Measurements from ENCODE around the gene TNFRSF25.
A peak's percentile ranks its signal among the peaks of the same experiment; 100 is the strongest.
"Not testable (repeated sequence)": the region's sequence is repeated elsewhere in the genome, so short reads cannot be mapped to it uniquely, and the experiment has no call there.

The TNFRSF25 gene

DNA sequence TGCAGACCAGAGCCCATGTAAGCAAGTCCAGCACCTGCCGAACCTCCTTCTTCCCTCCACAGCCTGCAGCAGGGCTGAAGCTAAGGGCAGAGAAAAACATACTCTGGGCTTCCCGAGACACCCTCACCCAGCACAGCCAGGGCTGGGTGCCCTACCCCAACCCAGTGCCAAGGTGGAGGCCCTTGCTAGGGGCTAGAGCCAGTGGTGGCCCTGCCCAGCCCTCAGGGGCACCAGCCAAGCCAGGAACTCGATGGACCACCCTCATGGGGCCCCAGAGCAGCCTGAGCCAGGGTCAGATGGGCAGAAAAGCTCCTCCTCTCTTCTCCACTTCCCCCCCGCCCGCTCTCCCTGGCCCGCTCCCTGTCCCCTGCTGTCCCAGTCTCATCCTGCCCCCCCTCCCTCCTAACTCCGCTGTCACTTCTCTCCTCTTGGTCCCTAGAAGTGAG lies 15.9 kb downstream of the TNFRSF25 start:
- DNase-seq: no peak

DNA sequence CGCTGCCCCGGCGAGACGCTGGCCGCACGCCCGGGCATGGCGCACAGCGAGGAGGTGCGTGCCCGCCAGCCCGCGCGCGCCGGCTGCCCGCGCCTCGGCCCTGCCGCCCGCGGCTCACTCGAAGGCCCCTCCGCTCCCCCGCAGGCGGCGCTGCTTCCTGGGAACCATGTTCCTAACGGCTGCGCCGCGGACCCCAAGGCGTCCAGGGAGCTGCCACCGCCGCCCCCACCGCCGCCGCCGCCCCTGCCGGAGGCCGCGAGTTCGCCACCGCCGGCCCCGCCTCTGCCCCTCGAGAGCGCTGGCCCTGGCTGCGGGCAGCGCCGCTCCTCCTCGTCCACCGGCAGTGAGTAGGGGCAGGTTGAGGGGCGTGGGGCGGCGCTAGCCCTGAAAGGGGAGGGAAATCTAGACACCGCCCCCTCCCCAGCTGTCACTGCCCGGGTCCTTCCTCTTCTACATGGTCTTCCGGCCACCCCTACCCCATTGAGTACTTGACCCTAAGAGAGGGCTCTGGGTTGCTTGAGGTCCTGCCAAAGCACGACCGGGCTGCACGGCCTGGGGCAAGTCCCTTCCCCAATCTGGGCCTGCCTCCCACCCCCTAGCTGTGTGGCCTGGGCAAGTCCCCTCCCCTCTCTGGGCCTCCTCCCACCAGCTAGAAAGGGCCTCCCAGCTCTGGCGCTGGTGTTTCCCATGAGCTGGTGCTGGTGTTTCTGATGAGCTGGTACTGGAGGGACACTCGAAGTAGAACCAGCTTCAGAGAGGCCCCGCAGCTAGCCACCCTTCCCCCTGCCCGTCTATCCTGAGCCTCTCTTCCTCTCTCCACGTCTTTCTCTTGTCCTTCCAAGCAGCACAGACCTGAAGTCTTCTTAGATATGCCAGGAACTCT lies 17.0 kb downstream of the TNFRSF25 start:
- no peak for DNase-seq

DNA sequence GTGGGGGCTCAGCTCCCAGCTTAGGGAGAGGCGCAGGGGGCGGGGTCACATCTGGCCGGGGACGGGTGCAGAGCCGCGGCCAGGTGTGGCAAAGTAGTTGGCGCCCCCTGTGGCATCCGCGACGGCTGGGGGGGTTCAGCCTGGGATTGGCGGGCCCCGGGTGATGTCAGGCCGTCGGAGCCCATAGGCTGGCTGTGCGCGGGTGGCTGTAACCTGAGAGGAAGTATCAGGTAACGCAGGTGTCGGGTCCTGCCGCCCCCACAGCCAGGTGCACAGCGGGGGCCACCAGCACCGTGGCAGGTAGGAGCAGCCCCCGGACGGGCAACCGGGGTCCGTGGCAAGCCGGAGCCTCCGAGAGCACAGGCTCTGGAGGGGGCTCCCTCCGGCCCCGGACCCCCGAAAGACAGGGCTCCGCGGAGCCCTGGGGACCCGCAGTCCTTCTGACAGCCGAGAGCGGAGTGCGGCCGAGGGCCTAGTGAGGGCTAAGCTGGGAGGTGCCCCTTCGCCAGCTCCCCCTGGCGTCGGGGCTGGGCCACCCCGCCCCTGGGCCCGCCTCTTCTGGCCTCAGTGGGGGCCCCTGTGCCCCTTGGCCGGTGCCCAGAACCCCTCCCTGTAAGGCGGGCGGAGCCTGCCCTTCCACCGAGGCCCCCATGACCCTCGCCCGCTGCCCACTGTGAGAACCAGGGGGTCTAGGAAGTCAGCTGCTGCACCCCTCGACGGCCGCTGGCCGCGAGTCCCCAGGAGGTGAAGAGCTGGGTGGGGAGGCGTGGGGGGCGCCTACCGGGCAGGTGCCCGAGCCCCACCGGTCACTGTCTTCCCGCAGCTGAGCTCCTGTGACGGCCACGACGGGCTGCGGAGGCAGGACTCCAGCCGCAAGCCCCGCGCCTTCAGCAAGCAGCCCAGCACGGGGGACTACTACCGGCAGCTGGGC lies 17.9 kb downstream of the TNFRSF25 start:
- no peak for DNase-seq

DNA sequence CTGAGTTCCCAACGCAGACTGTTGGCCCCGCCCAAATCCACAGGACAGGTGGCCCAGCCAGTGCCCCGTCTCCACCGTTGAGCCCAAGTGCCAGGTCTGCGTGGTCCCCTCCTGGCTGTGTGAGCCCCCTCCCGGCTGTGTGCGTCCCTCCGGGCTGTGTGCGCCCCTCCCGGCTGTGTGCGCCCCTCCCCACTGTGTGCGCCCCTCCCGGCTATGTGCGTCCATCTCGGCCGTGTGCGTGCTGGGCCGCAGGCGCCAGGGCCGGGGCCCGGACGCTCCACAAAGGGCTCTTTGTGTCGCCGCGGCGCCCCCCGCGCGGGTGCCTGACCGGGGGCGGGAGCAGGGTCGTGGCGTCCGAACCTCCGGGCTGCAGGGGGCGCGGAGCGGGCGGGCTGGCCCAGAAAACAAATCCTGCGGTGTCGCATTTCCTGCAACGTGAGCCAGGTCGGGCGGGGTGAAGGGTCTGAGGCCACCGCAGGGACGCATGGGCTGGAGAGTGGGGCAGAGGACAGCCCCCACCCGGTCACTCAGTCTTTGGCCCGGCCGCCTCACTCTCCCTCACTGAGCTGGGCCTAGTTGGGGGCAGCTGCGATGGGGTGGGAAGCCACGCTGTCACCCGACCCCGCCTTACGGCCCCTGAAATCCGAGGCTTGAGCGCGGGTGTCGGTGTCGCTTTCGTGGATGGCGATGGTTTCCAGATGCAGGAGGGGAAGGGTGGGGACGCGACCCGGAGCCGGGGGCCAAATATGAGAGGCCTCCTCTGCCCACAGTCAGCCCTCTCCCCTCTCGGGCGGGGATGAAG lies 18.8 kb downstream of the TNFRSF25 start:
- DNase-seq: no peak

DNA sequence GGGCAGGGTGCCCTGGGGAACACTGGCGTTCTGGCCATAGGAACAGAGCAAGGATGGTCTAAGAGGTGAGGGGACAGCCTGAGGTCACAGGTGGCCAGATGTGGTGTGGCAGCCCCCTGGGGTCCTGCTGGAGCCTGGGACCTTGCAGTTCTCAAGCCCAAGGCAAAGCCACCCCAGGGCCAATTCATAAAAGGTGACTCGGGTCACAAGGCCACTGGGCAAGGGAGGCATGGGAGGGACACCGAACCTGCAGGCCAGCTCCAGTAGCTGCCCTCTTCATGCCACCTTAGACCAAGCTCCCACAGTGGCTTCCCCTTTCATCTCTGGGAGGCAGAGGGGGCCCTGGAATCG lies 19.3 kb downstream of the TNFRSF25 start:
- no peak for DNase-seq

DNA sequence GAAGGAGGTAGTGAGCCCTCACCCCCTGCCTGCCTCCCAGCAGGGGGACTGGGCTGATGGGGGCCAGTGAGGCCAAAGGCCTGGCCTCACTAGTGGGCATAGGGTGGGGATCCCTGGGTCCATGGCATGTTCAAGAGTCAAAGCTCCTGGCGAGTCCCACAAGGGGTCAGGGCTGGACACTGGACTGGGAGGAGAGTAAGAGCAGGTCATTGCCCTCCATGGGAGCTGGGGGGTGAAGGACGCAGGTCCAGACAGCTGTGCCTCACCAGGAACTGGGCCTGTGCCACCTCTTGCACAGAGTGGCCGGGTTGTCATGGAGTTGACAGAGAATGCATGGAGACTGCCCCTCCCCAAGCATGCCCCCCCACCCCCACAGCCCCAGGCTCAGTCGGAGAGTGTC lies 20.0 kb downstream of the TNFRSF25 start:
- DNase-seq: not testable (repeated sequence)

DNA sequence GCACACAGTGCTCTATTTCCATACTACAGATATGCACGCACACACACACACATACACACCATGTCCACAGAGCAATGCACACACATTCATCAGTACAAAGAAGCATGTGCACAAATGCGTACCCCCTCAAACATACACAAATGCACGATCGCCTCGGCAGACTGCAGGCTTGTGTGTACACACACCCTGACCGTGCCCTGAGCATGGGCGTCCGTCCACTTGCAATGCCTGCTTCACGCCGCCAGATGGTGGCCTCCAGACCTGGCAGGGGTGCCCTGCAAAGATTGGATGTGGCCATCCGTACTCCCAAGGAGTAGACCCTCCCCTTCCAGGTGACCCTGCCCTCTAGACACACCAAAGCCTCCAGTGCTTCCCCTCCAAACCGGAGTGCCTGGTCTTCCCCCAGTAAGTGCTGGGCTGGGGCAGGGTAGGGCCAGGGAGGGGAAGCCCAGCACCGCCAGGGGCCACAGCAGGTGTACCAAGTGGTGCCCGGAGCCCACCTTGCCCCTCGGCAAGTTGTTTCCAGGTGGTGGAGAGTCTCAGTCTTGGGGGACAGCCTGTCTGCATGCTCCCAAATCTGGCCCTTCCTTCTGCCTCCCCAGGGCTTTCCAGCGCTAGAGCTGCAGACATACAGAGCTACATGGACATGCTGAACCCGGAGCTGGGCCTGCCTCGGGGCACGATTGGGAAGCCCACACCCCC lies 20.8 kb downstream of the TNFRSF25 start:
- DNase-seq: no peak

DNA sequence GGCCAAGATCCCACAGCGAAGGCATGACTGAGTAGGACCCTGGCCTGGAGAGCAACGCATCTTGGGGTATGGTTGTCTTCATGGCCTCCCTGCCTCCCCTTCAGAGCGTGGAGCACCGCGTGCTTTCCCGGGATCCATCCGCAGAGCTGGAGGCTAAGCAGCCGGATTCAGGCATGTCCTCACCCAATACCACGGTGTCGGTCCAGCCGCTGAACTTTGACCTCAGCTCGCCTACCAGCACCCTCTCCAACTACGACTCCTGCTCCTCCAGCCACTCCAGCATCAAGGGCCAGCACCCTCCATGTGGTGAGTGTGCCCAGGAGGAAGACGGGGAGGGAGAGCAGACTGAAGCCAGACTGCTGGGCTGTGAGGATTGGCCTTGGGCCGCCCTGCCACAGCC lies 21.6 kb downstream of the TNFRSF25 start:
- no peak for DNase-seq

DNA sequence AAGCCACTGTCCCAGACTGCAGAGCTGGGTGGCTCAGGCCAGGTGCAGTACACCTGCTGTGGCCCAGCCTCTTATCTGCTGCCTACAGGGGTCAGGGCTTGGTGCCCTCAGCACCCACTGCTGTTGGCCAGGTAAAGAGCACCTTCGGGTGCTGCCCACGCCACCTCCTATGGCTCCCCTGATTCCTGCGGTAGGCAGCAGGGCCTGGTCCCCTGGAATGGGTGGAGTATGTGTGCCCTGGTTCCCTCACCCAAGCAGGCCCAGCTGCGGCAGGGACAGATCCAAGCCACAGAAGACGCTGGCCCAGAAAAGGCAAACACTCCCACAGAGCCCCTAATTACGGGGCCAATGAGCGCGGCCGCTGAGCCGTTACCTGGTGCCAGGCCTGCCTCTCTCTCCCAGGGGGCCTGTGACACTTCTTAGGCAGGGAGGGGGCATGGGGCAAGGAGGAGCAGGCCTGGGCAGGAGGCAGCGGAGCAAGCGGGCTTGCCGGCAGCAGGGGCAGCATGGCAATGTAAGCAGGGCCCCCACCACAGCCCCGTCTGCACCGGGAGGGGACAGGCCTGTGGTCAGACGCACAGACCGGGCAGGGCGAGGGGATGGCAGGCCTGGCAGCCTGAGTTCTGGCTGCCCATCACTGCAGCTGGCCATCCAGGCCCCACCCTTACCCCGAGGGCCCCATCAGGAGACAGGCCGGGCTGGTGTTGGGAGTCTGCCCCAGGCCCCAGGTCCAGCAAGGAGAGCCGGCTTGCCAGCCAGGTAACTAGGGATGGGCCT lies 22.4 kb downstream of the TNFRSF25 start:
- DNase-seq: no peak

DNA sequence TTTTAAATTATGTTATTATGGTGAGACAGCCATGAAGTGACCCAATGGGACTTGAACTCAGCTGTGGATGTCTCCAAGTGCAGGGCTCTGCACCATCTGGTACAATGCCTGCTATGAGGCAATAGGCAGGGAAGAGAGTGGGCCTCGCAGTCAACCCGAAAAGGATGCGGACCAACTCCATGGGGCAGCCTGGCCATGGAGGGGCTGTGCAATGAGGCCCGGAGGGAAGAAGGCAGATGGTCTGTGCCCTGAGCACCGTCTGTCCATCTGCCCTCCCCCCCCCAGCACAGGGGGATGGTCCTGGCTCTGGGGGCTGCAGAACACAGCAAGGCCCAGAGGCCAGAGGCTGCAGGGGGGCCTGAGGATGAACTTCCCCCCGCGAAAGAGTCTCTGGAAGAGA lies 24.4 kb downstream of the TNFRSF25 start:
- DNase-seq: no peak

DNA sequence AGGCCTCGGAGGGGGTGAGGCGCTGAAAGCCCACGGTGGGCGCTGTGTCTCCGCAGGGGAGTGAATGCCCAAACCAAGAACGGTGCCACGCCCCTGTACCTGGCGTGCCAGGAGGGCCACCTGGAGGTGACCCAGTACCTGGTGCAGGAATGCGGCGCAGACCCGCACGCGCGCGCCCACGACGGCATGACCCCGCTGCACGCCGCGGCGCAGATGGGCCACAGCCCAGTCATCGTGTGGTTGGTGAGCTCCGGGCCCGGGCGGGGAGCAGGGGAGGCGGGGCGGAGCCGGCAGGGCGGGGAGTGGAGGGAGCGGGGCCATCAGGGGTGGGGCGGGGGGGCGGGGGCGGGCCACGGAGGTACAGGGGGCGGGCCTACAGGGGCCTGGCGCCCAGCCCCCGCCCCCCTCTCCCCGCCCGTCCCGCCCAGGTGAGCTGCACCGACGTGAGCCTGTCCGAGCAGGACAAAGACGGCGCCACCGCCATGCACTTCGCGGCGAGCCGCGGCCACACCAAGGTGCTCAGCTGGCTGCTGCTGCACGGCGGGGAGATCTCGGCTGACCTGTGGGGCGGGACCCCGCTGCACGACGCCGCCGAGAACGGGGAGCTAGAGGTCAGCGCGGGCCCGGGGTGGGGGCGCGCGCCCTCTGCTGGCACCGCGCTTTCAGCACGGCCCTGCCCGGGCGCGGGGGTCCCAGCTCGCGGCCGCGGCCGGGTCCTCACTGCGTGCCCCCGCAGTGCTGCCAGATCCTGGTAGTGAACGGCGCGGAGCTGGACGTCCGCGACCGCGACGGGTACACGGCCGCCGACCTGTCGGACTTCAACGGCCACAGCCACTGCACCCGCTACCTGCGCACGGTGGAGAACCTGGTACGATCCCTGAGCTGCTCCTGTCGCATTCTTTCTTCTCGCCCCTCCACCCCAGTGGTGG lies 25.5 kb downstream of the TNFRSF25 start:
- DNase-seq: peak; percentile 85

DNA sequence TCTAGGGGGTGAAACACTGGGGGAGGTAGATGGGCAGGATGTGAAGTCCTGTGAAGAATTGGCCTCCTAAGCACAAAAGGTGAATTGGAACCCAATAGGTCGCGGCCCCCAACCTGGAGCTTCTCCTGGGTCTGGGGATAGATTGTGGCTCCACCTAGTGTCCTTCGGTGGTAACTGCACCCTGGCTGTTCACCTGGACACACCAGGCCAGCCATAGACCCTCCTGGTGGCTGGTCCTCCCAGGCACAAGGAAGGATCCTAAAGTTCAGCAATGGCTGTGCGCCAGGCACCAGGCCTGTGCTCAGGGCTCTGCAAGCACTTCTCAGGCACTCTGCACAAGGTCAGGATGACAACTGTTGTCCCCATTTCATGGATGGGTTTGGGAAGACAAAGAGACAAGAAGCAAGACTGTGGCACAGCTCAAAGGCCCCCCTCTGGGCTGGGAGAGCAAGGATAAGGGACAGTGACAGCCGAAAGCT lies 27.9 kb downstream of the TNFRSF25 start:
- DNase-seq: peak; percentile 88

DNA sequence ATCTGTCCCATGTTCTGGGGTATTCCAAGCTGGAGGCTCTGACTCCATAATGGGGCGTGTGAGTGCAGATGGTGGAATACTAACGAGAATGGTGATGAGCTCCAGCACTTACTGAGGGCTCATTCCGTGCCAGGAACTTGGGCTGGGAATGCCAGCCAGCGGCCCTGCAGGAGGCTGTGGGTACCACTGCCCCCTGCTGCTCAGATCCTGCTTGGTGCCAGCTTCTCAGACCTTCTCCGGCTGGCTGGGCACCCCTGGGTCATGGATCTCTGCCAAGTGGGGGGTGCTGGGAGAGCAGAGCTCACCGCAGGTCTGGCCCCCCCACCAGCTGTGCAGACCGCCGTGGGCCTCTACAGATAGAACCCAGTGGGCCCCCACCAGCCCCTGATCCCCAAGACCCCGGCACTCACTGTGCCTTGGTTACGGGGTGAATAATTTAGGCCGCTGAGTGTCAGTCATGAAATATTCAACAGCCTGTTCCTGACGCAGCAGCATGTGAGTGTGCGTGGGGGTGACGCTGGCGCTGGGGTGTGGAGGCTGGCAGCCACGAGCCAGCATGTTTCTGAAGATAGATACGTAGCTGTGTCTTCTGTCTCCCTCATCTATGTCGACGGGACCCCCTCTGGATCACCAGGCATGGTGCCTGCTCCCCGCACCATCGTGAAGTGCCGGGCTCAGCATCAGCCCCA lies 28.8 kb downstream of the TNFRSF25 start:
- not testable (repeated sequence) for DNase-seq

DNA sequence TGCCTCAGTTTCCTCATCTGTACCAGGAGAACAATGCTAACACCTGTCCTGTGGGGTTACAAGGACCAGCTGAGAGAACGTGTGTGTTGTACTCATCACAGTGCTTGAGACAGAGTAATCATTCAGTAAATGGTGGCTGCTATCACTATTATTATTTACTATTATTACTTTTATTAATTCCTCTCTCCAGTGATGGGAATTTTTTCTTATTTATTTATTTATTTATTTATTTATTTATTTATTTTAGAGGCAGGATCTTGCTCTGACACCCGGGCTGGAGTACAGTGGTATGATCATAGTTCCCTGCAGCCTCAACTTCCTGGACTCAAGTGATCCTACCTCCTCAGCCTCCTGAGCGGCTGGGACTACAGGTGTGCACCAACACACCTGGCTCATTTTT lies 29.7 kb downstream of the TNFRSF25 start:
- not testable (repeated sequence) for DNase-seq

DNA sequence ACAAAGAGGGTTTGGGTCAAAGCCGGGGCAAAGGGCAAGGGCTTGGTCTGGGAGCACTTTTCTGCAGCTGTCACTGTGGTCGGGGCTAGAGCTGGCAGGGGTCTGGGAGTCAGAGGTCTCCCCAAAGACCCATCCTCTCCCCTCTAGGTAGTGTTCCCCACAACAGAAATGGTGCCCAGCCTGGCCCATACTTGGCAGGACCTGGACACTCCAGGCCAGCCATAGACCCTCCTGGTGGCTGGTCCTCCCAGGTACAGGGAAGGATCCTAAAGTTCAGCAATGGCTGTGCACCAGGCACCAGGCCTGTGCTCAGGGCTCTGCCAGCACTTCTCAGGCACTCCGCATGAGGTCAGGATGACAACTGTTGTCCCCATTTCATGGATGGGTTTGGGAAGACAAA lies 30.4 kb downstream of the TNFRSF25 start:
- DNase-seq: no peak

DNA sequence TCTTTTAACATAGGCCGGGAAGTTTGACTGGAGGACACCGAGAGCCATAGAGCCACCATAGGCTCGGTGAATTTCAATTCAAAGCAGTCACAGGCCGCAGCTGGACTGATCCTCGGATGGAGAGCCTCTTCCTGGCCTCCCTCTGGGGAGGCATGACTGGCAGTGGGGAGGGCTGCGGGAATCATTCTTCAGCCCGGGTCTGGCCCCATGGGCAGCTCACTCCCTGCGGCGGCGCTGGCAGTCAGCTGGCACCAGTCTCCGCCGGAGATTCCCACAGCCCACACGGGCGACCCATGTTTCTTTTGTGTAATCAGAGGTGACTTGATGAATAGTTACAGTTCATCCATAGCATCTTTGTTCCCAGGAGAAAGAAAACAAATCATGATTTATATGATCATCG lies 30.8 kb downstream of the TNFRSF25 start:
- DNase-seq: no peak

DNA sequence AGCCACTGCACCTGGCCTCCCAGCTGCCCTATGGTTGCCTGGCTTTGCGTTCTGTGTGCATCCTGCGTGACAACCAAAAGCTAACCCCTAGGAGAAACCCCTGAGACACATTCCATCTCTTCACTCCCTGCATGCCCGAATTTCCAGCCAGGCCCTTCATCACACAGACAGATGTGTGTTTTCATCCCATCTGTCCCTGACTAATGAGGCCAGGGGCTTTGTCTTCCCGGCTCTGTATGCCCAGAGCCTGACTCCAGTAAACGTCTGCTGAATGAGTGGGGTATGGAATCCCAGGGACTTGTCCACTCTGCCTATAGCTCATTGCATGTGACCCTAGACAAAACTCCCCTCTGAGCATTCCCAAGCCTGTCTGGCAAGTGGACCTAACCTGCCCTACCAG lies 31.8 kb downstream of the TNFRSF25 start:
- no peak for DNase-seq

DNA sequence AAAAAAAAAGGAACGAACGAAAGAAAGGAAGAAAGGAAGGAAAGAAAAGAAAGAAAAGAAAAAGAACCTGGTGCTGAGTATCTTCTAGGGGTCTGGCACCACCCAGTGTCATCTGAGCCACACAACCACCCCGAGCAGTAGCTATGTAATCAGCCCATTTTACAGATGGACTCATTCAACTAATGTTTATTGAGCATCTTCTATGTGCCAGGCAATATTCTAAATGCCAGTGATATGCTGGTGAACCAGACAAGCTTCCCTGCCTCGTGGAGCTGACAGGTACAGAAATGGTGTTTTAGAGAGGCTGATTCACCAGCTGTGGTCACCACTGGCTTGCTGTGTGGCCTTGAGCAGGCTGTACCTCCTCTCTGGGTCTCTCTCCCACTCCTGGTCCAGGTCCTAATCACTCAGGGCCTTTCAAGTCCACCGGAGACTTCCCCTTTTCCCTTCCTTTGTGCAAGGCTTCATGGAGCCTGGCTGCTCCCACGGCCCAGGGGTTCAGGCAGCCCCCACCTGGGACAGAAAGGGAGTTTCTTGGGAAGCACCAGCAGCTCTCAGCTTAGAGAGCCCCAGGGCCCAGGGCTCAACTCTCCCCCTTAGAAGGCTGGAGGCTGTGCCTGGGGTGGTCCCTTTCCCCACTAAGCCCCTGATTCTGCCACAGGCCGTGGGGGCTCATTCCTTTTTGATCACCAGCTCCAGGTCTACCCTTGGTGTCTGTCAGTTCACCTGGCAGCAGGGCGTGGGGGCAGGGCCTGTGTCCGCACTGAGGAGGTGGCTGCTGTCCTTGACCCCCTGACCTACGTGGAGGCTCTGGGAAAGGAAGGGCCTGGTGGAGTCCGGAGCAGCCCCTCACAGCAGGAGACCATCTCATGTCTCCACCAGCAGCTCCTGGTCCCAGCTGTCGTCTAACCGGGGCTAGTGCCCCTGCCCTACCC lies 34.1 kb downstream of the TNFRSF25 start:
- not testable (repeated sequence) for DNase-seq
